Kidney glomerular epithelial cell (primary cell): ENCODE data around the gene UGT1A9.
"Not testable (repeated sequence)": the region's sequence is repeated elsewhere in the genome, so short reads cannot be mapped to it uniquely, and the experiment has no call there.

ENCODE experiments used
- DNase-seq: peaks from one replicate; lab custom pipeline; 2025; lab: John Stamatoyannopoulos, UW

UGT1A9 gene

DNA sequence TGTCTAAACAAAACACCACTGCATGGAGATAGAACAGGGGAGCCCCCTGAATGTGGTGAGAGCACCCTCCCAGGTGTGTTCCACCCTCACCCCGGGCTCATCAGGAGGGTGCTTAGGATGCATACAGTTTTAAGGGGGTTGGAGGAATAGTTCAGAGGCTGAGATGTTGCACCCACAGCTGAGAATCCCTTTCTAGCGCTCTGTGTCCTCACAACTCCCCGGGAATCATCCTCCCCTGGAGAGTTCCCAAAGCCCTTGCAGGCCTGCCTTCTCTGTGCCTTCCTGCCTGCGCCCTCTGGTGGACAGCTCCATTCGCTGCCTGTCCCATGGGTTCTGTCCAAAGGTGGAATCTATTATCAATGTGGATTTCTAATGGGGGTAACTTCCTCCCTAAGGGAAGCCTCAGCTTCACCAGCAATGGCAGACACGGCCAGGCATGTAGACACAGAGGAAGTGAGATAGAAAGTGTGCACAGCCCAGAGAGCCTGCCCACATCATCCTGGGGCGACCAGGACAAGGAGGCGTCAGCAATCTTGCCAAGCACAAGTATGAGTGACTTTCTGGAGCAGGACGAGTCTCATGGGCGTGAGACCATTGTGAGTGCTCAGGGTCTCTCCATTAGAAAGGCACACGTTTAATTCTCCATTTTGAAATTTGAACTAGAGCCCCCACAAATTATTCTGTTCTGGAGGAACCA, 39.8 kb downstream of the UGT1A9 start:
- peak; percentile 85 for DNase-seq

DNA sequence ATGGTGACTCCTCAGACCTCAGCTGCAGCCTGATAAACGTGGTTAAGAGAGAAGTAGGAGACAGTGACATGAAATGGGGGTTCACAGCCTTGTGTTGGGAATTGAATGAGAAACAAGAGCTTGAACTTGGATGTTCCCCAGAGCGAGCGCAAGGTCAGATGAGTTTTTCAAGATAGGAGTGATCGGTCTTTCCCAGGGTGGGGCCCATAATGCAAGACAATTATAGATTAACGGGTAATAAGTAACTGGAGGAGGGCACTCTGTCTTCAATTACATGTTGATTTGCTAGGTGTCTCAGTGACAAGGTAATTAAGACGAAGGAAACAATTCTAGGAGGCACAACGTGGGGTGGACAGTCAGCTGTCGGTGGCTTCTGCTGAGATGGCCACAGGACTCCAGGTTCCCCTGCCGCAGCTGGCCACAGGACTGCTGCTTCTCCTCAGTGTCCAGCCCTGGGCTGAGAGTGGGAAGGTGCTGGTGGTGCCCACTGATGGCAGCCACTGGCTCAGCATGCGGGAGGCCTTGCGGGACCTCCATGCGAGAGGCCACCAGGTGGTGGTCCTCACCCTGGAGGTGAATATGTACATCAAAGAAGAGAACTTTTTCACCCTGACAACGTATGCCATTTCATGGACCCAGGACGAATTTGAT, 41.0 kb downstream of the UGT1A9 start, which contains the start of gene UGT1A5:
Gene UGT1A5 (plus strand): TSS at position 297 of the 651 bp plus-strand sequence. CDS start 85 bp downstream, at position 382.
- no peak for DNase-seq

DNA sequence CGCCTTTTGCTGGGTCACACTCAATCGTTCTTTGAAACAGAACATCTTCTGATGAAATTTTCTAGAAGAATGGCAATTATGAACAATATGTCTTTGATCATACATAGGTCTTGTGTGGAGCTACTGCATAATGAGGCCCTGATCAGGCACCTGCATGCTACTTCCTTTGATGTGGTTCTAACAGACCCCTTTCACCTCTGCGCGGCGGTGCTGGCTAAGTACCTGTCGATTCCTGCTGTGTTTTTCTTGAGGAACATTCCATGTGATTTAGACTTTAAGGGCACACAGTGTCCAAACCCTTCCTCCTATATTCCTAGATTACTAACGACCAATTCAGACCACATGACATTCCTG, 41.5 kb downstream of the UGT1A9 start:
- DNase-seq: no peak

DNA sequence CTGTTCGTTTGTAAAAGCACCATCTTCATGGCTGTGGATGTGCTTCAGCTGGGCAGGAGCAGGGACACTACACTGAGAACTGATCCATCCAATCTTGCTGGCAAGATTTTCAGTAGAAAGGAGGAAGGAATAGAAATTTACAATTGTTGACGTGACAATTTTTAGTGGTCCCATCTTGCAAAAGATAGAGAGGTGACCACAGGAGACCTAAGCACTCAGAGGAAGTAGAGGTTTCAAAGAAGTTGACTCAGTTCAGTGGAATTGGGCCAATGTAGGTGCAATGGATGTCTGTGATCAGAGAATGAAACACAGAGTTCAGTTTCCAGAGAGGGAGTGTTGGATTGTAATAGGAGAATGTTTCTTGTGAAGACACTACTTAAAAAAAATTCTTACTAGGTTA, 42.4 kb downstream of the UGT1A9 start:
- DNase-seq: no peak

DNA sequence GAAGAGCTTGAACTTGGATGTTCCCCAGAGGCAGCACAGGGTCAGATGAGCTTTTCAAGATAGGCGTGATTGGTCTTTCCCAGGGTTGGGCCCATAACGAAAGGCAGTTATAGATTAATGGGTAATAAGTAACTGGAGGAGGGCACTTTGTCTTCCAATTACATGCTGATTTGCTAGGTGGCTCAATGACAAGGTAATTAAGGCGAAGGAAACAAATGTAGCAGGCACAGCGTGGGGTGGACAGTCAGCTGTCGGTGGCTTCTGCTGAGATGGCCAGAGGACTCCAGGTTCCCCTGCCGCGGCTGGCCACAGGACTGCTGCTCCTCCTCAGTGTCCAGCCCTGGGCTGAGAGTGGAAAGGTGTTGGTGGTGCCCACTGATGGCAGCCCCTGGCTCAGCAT, 46.9 kb downstream of the UGT1A9 start, which contains the start of gene UGT1A4:
Gene UGT1A4 (plus strand): TSS at position 185 of the 400 bp plus-strand sequence. CDS start 85 bp downstream, at position 270.
- no peak for DNase-seq

DNA sequence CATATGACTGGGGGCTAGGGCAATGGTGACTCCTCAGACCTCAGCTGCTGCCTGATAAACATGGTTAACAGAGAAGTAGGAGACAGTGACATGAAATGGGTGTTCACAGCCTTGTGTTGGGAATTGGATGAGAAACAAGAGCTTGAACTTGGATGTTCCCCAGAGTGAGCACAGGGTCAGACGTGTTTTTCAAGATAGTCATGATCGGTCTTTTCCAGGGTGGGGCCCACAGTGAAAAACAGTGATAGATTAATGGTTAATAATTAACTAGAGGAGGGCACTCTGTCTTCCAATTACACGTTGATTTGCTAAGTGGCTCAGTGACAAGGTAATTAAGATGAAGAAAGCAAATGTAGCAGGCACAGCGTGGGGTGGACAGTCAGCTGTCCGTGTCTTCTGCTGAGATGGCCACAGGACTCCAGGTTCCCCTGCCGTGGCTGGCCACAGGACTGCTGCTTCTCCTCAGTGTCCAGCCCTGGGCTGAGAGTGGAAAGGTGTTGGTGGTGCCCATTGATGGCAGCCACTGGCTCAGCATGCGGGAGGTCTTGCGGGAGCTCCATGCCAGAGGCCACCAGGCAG, 57.1 kb downstream of the UGT1A9 start, which contains the start of gene UGT1A3:
Gene UGT1A3 (plus strand): TSS at position 320 of the 579 bp plus-strand sequence. CDS start 85 bp downstream, at position 405.
- no peak for DNase-seq

DNA sequence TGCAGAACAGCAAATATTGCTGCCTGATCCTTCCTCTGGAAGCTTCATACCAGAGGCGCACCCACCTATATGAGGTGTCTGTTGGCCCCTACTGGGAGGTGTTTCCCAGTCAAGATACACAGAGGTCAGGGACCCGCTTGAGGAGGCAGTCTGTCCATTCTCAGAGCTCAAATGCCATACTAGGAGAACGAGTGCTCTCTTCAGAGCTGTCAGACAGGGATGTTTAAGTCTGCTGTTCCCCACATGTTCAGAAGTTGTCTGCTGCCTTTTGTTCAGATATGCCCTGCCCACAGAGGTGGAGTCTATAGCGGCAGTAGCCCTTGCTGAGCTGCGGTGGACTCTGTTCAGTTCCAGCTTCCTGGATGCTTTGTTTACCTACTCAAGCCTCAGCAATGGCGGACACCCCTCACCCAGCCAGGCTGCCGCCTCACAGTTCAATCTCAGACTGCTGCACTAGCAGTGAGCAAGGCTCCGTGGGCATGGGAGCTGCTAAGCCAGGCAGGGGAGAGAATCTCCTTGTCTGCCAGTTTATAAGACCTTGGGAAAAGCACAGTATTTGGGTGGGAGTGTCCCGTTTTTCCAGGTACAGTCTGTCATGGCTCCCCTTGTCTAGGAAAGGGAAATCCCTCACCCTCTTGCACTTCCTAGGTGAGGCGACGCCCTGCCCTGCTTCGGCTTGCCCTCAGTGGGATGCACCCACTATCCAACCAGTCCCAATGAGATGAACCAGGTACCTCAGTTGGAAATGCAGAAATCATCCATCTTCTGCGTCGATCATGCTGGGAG, 65.4 kb downstream of the UGT1A9 start:
- DNase-seq: not testable (repeated sequence)

DNA sequence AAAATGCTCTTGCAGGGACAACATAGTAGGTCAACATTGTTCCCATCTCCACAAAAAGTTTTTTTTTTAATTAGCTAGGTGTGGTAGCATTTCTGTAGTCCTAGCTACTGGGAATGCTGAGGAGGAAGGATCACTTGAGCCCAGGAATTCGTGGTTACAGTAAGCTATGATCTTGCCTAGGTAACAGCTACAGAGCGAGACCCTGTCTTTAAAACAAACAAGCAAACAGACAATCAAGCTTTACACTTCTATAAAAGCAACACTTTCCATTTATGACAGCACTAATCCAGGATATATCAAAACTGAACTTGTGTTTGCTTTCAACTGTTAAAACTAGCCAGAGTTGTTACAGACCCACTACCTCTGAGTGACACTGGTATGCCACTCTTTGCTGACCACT, 69.2 kb downstream of the UGT1A9 start:
- peak; percentile 49 for DNase-seq

DNA sequence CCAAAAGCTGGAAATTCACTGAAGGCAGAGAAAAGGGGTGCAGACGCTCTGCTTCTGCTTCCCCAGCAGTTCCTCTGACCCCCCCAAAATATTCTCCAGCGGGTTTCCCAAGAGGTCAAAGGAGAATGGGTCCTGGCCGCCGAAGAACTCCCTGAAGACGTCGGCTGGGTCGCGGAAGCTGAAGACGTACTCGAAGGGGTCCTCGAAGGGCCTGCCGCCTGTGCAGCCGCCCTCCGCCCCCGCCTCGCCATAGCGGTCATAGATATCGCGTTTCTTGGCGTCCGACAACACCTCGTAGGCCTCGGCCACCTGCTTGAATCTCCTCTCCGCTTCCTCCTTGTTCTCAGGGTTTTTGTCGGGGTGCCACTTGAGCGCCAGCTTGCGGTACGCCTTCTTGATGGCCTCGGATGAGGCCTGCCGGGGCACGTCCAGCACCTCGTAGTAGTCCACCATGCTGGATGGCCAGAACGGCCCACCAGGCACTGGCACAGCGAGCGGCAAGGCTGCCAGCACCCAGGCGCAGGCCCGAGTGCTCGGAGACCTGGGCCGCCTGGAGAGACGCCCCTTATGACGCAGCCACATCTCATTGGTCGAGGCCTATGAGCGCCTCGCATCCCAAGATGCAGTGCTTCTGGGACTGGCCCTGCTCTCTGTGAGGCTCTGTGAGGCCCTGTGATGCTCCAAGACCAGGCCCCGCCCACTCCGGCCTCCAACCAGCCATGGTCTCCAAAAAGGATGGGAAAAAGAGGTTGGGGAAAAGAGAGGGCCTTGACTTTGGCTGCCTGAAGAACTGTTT, 72.0 kb downstream of the UGT1A9 start:
- DNase-seq: no peak

DNA sequence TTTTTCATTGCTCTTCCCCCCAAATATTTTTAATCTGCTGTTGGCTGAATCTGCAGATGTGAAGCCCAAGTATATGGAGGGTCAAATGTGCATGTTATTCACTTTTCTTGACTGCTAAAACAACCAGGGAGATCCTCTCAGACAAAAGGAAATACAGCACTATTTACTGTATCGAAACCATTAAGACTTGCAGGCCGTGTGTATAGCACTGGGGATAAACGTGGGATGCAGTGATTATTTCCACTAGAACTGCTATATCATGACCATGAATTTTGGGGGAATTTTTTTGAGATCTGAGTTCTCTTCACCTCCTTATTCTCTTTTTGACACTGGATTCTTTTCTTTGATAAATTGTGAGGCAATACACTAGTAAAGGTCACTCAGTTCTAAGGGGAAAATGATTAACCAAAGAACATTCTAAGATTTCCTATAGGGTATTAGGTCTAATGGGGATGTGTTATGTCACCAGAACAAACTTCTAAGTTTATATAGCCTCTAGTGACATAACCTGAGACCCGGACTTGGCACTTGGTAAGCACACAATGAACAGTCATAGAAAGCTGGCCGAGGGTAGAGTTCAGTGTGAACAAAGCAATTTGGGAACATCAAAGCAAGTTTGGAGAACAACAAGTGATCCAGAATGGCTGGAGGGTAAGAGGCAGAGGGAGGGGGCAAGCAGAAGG, 73.5 kb downstream of the UGT1A9 start:
- DNase-seq: no peak

DNA sequence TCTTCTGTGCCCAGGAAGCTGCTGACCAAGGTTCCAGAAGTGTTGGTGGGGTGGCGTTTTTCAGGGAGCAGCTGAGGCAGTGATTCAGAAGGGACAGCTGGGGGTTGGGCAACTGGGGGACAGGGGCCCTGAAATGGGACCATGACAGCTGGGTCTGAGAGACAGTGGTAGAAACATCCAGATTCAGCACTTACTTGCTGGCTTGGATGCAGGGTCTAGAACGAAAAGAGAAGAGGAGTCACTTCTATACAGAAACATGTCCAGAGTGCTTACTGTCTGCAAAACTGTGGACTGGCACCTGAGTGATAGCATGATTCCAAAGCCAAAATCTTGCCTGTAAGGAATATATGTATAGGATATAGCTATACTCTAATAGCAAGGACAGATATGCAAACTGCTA, 74.1 kb downstream of the UGT1A9 start:
- not testable (repeated sequence) for DNase-seq

DNA sequence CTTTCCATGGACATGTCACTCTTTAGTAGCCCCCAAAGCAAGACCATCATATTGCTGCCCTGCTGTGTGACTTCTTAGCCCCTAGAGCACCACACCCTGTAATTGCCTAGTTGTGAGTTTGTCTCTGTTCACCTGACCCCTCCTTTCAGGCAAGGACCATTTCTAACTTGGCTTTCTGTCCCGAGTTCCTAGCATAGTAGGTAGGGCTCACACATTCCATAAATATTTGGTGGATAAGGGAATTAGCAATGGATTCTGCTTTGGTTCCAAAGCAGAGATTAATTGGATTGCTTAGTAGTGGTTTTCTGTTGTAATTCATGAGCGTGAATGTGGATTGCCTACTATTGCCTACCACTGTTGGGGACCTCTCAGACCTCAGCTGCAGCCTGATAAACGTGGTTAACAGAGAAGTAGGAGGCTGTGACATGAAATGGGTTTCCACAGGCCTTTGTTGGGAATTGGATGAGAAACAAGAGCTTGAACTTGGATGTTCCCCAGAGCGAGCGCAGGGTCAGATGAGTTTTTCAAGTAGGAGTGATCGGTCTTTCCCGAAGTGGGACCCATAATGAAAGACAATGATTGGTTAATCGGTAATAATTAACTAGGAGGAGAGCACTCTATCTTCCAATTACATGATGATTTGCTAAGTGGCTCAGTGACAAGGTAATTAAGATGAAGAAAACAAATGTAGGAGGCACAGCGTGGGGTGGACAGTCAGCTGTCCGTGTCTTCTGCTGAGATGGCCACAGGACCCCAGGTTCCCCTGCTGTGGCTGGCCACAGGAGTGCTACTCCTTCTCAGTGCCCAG, 75.0 kb downstream of the UGT1A9 start:
- peak; percentile 38 for DNase-seq

DNA sequence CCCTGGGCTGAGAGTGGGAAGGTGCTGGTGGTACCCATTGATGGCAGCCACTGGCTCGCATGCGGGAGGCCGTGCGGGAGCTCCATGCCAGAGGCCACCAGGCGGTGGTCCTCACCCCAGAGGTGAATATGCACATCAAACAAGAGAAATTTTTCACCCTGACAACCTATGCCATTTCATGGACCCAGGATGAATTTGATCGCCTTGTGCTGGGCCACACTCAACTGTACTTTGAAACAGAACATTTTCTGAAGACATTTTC, 75.5 kb downstream of the UGT1A9 start:
- no peak for DNase-seq

DNA sequence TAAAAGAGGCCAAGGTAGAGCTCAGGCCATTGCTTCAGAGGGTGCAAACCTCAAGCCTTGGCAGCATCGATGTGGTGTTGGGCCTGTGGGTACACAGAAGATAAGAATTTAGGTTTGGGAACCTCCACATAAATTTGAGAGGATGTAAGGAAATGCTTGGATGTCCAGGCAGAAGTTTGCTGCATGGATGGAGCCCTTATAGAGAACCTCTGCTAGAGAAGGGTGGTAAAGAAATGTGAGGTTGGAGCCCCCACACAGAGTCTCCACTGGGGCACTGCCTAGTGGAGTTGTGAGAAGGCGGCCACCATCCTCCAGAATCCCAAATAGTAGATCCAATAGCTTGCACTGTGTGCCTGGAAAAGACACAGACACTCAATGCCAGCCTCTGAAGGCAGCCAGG, 79.0 kb downstream of the UGT1A9 start:
- DNase-seq: not testable (repeated sequence)

DNA sequence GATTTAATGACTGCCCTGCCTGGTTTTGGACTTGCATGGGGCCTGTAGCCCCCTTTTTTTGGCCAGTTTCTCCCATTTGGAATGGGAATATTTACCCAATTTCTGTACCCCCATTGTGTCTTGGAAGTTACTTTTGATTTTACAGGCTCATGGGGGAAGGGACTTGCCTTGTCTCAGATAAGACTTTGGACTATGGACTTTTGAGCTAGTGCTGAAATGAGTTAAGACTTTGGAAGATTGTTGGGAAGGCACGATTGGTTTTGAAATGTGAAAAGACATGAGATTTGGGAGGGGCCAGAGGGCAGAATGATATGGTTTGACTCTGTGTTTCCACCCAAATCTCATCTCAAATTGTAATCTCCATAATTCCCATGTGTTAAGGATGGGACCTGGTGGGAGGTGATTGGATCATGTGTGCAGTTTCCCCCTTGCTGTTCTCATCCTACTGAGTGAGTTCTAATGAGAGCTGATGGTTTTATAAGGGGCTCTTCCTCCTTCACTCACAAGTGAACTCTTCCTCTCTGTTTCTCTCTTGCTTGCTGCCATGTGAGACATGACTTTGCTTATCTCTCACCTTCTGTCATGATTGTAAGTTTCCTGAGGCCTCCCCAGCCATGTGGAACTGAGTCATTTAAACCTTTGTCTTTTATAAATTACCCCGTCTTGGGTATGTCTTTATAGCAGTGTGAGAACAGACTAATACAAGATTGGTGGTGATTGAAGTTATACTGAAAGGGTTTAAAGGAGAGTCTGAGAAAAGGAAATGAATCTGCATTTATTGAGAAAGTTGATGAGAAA, 79.7 kb downstream of the UGT1A9 start:
- not testable (repeated sequence) for DNase-seq

DNA sequence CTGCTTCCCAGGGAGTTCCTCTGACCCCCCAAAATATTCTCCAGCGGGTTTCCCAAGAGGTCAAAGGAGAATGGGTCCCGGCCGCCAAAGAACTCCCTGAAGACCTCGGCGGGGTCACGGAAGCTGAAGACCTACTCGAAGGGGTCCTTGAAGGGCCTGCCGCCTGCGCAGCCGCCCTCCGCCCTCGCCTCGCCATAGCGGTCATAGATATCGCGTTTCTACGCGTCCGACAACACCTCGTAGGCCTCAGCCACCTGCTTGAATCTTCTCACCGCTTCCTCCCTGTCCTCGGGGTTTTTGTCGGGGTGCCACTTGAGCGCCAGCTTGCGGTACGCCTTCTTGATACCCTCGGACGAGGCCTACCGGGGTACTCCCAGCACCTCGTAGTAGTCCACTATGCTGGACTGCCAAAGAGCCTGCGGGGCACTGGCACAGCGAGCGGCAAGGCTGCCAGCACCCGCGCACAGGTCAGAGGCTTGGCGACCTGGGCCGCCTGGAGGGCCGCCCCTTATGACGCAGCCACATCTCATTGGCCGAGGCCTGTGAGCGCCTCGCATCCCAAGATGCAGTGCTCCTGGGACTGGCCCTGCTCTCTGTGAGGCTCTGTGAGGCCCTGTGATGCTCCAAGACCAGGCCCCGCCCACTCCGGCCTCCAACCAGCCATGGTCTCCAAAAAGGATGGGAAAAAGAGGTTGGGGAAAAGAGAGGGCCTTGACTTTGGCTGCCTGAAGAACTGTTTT, 83.3 kb downstream of the UGT1A9 start:
- DNase-seq: no peak

DNA sequence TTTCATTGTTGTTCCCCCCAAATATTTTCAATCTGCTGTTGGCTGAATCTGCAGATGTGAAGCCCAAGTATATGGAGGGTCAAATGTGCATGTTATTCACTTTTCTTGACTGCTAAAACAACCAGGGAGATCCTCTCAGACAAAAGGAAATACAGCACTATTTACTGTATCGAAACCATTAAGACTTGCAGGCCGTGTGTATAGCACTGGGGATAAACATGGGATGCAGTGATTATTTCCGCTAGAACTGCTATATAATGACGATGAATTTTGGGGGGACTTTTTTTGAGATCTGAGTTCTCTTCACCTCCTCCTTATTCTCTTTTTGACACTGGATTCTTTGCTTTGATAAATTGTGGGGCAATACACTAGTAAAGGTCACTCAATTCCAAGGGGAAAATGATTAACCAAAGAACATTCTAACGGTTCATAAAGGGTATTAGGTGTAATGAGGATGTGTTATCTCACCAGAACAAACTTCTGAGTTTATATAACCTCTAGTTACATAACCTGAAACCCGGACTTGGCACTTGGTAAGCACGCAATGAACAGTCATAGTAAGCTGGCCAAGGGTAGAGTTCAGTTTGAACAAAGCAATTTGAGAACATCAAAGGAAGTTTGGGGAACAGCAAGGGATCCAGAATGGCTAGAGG, 84.9 kb downstream of the UGT1A9 start:
- peak; percentile 18 for DNase-seq

DNA sequence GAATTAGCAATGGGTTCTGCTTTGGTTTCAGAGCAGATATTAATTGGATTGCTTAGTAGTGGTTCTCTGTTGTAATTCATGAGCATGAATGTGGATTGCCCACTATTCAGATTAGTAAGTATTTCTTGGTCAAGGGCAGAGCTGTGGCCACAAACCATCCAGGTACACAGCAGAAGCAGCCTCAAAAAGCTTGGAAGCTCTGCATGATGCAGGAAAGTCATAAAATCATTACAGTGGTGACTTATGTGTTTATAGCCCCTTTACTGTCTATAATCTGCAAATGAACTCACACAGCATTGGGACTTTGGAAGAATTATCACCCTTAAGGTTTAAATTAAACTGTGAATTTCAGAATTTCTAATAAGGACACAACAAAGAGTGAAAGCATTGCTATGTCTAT, 86.4 kb downstream of the UGT1A9 start:
- DNase-seq: no peak
